Measurements from ENCODE around the gene MED4. TPM values are rescaled to one million over a fixed set of nuclear protein-coding genes. Genes with fewer than 3 reads are reported as not detected.

The MED4 gene
- total and polyA plus RNA-seq, 2 donors (not counting 1 experiment from before 2014, with no cell fraction given) = 15.4 to 50.1 TPM

- Mint-ChIP-seq H3K27ac (no peak overlapping the region), H3K4me1 (peaks cover 7% of the 10 kb centered on the region), H3K9me3 (ENCODE audit: insufficient read depth) (no peaks in the 10 kb centered on the region), H3K27me3 (peaks cover 13% of the 10 kb centered on the region), H3K4me3 (no peak overlapping the region)
- POLR2A ChIA-PET = no interaction called here
- Histone ChIP-seq H3K27me3 (replicated peaks in 1 of 4; ENCODE audit: control extremely low read depth in 1 of 4, control insufficient read depth in 3 of 4, insufficient read depth in 4 of 4, low read length in 3 of 4) (peaks cover 0 to 5% (median 0%) of the 10 kb centered on the region in 4 experiments), H3K79me2 (ENCODE audit: control insufficient read depth, insufficient read depth, low read length) (peaks cover 7% of the 10 kb centered on the region), H4K20me1 (ENCODE audit: control insufficient read depth, insufficient read depth, low read length, poor library complexity, severe bottlenecking) (no peaks in the 10 kb centered on the region), H3K4me1 (ENCODE audit: control insufficient read depth in 2 of 2, insufficient read depth in 2 of 2, low read length in 2 of 2) (peaks cover 10 to 12% of the 10 kb centered on the region in 2 donors), H2AFZ (ENCODE audit: insufficient read depth, low read depth, low read length, poor library complexity, severe bottlenecking) (no peak overlapping the region), H3K9me3 (ENCODE audit: control extremely low read depth in 1 of 3, control insufficient read depth in 2 of 3, insufficient read depth in 1 of 3, low read length in 2 of 3) (no peaks in the 10 kb centered on the region), H3K4me2 (replicated peaks; ENCODE audit: low read depth, low read length, poor library complexity, severe bottlenecking) (no peak overlapping the region), H3K36me3 (replicated peaks in 1 of 2; ENCODE audit: control extremely low read depth in 1 of 2, control insufficient read depth in 1 of 2, extremely low read depth in 1 of 2, insufficient read depth in 2 of 2, low read length in 1 of 2) (no peaks in the 10 kb centered on the region), H3K27ac (ENCODE audit: low read length in 2 of 2) (no peak overlapping the region), H3K9ac (ENCODE audit: low read length) (no peak overlapping the region), H3K4me3 (ENCODE audit: control extremely low read depth in 1 of 5, extremely low read depth in 1 of 5, insufficient read depth in 1 of 5, low read depth in 2 of 5, low read length in 4 of 5) (no peak overlapping the region)
- DNase-seq (no peak), ATAC-seq (ENCODE audit: low read depth) (no peak)
- CTCF ChIA-PET = interaction anchor here (0.8 to 1.5 kb wide), 4 partner anchors 53 to 638 kb away, joined by 3 to 5 read pairs (median 4); no protein-coding TSS in a partner anchor
- intact Hi-C loops (cut with micrococcal nuclease) = no loop called here
- WGBS (ENCODE audit: insufficient coverage) = no CpG with 5 or more reads among the region's 2 CpGs
- TF ChIP-seq EZH2 (IDR thresholded peaks at IDR 0.05; ENCODE audit: borderline replicate concordance, insufficient read depth, low read depth, low read length, poor library complexity, severe bottlenecking) = no peak
- TF ChIP-seq CTCF (IDR thresholded peaks at IDR 0.05) = no peak
Measured at GRCh38 chr13:48131533-48131932, 36.6 kb upstream of the MED4 start.

GRCh38 chr13:48126944-48127830 lies 32.3 kb upstream of the MED4 start:
- H3K9me3 ChIP-seq (ENCODE audit: control extremely low read depth in 1 of 3, control insufficient read depth in 2 of 3, insufficient read depth in 1 of 3, low read length in 2 of 3) = no peaks in the 10 kb centered on the region
- intact Hi-C loops (cut with micrococcal nuclease) = loop anchor here (1.0 to 5.0 kb wide), 5 partner anchors 55 to 520 kb away; partner anchors contain the start of gene ITM2B
- 0% methylated on average over 1 of the region's 5 CpGs for WGBS (ENCODE audit: insufficient coverage)
- H3K9ac ChIP-seq (ENCODE audit: low read length) = no peak overlapping the region
- H3K4me1 ChIP-seq (ENCODE audit: control insufficient read depth in 2 of 2, insufficient read depth in 2 of 2, low read length in 2 of 2) = peaks cover 10 to 12% of the 10 kb centered on the region in 2 donors
- H3K4me2 ChIP-seq (replicated peaks; ENCODE audit: low read depth, low read length, poor library complexity, severe bottlenecking) = peak overlapping the region; percentile 44
- H3K27me3 ChIP-seq (replicated peaks in 1 of 4; ENCODE audit: control extremely low read depth in 1 of 4, control insufficient read depth in 3 of 4, insufficient read depth in 4 of 4, low read length in 3 of 4) = no peaks in the 10 kb centered on the region
- no peak overlapping the region for H3K27ac ChIP-seq (ENCODE audit: low read length in 2 of 2)
- H4K20me1 ChIP-seq (ENCODE audit: control insufficient read depth, insufficient read depth, low read length, poor library complexity, severe bottlenecking) = no peaks in the 10 kb centered on the region
- H2AFZ ChIP-seq (ENCODE audit: insufficient read depth, low read depth, low read length, poor library complexity, severe bottlenecking) = peak overlapping the region; percentile 46
- ATAC-seq (ENCODE audit: low read depth) (peak; percentile 81), DNase-seq (peak; percentile 81)
- H3K4me1 Mint-ChIP-seq = peaks cover 7% of the 10 kb centered on the region
- no peaks in the 10 kb centered on the region for H3K36me3 ChIP-seq (replicated peaks in 1 of 2; ENCODE audit: control extremely low read depth in 1 of 2, control insufficient read depth in 1 of 2, extremely low read depth in 1 of 2, insufficient read depth in 2 of 2, low read length in 1 of 2)
- H3K27me3 Mint-ChIP-seq = peaks cover 7% of the 10 kb centered on the region
- CTCF ChIA-PET = interaction anchor here (0.6 to 2.7 kb wide), 37 partner anchors 8 to 645 kb away, joined by 3 to 52 read pairs (median 4); partner anchors contain the start of genes ITM2B, MED4 and RB1
- no peaks in the 10 kb centered on the region for H3K9me3 Mint-ChIP-seq (ENCODE audit: insufficient read depth)
- POLR2A ChIA-PET = interaction anchor here (0.6 to 1.9 kb wide), 2 partner anchors 106 to 451 kb away, joined by 3 to 5 read pairs; partner anchors contain the start of gene ITM2B
- peak overlapping the region; percentile 3 for H3K4me3 Mint-ChIP-seq
- peak; percentile 82 for TF ChIP-seq CTCF (IDR thresholded peaks at IDR 0.05)
- no peak for TF ChIP-seq EZH2 (IDR thresholded peaks at IDR 0.05; ENCODE audit: borderline replicate concordance, insufficient read depth, low read depth, low read length, poor library complexity, severe bottlenecking)
- peaks cover 7% of the 10 kb centered on the region for H3K79me2 ChIP-seq (ENCODE audit: control insufficient read depth, insufficient read depth, low read length)
- no peak overlapping the region for H3K27ac Mint-ChIP-seq
- no peak overlapping the region for H3K4me3 ChIP-seq (ENCODE audit: control extremely low read depth in 1 of 5, extremely low read depth in 1 of 5, insufficient read depth in 1 of 5, low read depth in 2 of 5, low read length in 4 of 5)
